Immature natural killer cell (primary cell): ENCODE results near the gene ASB9. TPM values are rescaled to one million over a fixed set of nuclear protein-coding genes. Genes with fewer than 3 reads are reported as not detected.
A peak's percentile ranks its signal among the peaks of the same experiment; 100 is the strongest.
"Not testable (repeated sequence)": the region's sequence is repeated elsewhere in the genome, so short reads cannot be mapped to it uniquely, and the experiment has no call there.

Experiments used
- DNase-seq, 3 donors: peaks; one replicate each; pipeline ENCODE4 v3.0.0; 2022; ENCODE audit warnings: mixed read lengths in 1 of 3
- H3K27ac Mint-ChIP-seq, 6 donors: one replicate each; pipeline ENCODE4 v1.8.0; 2020; ENCODE audit warnings: mixed read lengths in 6 of 6, mild to moderate bottlenecking in 5 of 6, inconsistent platforms in 4 of 6, moderate library complexity in 3 of 6
- H3K27me3 Mint-ChIP-seq, 3 donors: one replicate each; pipeline ENCODE4 v1.8.0; 2020 to 2021; ENCODE audit warnings: low read depth in 3 of 3, mild to moderate bottlenecking in 3 of 3, mixed read lengths in 3 of 3, moderate library complexity in 3 of 3, inconsistent platforms in 1 of 3
- H3K36me3 Mint-ChIP-seq, 3 donors: one replicate each; pipeline ENCODE4 v1.8.0; 2020; ENCODE audit warnings: mixed read lengths in 3 of 3, inconsistent platforms in 2 of 3, mild to moderate bottlenecking in 2 of 3
- H3K4me1 Mint-ChIP-seq, 2 donors: one replicate each; pipeline ENCODE4 v1.8.0; 2020; ENCODE audit warnings: inconsistent platforms in 2 of 2, mild to moderate bottlenecking in 2 of 2, mixed read lengths in 2 of 2, moderate library complexity in 1 of 2
- H3K4me3 Mint-ChIP-seq, 5 donors: one replicate each; pipeline ENCODE4 v1.8.0; 2020; ENCODE audit warnings: mild to moderate bottlenecking in 5 of 5, mixed read lengths in 5 of 5, inconsistent platforms in 3 of 5, moderate library complexity in 3 of 5
- H3K9me3 Mint-ChIP-seq, 6 donors: one replicate each; pipeline ENCODE4 v1.8.0; 2020; ENCODE audit warnings: mild to moderate bottlenecking in 6 of 6, mixed read lengths in 6 of 6, inconsistent platforms in 4 of 6, moderate library complexity in 3 of 6
- polyA plus RNA-seq, 3 donors: library from polyadenylated mRNA; unstranded; fragments of 300-500 nt; fragmentation: Illumina TruSeq; gene quantifications; one replicate each; pipeline ENCODE4 v1.2.3, GENCODE V29; 2021

ASB9 gene
- polyA plus RNA-seq, 3 donors from 2014 or later, result 0.34 TPM; not detected in 2

DNA sequence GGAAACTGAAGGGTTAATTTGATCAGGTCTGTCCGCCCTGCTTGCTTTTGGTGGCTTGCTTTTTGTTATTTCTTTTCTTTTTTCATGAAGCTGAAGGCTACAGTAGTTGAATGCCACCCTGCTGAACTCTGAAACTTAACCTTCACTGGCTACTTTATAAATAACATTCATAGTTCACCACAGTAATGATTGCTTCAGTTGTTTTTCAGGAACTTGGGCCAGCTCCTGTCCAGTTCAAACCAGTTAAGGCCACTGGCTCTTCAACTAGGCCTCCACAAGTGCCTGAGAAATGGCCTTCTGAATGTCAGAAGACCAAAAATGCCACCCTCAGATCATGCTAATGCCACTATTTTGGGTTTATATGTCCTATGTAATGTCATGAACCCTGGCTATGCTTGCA lies 7.7 kb upstream of the ASB9 start:
- Mint-ChIP-seq H3K4me1 (no peaks in the 10 kb centered on the region), H3K27ac (no peak overlapping the region), H3K9me3 (no peaks in the 10 kb centered on the region), H3K27me3 (peaks cover 0 to 3% (median 3%) of the 10 kb centered on the region in 3 donors), H3K36me3 (no peaks in the 10 kb centered on the region), H3K4me3 (no peak overlapping the region)
- no peak for DNase-seq

DNA sequence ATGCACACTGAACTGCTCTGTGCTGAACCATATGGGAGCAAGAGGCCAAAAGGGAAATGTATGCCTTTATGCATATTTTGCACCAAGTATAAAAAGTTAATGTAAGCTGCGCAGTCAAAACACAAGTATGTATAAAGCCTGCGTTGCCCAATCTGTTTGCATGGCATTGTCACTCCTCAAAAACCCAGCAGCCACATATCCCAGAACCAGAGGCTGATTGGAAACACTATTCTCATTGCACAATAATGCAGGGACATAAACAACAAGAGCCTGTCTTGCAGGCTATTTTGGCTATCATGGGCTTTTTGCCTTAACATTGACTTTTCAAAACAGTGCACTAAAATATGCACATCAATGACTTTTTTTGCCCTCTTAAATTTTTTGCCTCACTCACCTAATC lies 5.1 kb upstream of the ASB9 start:
- Mint-ChIP-seq H3K36me3 (no peaks in the 10 kb centered on the region), H3K4me3 (no peak overlapping the region), H3K27ac (no peak overlapping the region), H3K4me1 (no peaks in the 10 kb centered on the region), H3K9me3 (no peaks in the 10 kb centered on the region), H3K27me3 (no peaks in the 10 kb centered on the region)
- no peak for DNase-seq

GRCh38 chrX:15273275-15273674 lies 3.4 kb upstream of the ASB9 start:
- not testable (repeated sequence) for H3K4me1 Mint-ChIP-seq, DNase-seq, H3K36me3 Mint-ChIP-seq, H3K27me3 Mint-ChIP-seq, H3K9me3 Mint-ChIP-seq, H3K27ac Mint-ChIP-seq, H3K4me3 Mint-ChIP-seq

DNA sequence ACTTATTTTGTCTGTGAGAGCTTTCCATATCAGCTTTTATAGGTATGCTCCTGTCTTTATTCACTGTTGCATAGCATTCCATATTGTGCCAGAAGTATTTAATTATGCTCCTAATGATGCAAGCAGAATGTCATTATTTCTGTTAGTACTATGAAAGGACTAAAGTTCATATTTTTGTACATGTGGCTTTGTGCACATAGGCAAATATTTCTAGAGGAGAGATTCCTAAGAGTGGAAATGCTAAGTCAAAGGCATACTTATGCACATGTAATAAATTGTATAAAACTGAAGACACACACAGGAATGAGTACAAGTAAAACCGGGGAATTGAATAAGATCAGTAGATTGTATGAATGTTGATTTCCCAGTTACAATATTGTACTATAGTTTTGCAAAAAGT lies 1.9 kb upstream of the ASB9 start:
- H3K36me3 Mint-ChIP-seq, result no peaks in the 10 kb centered on the region
- no peaks in the 10 kb centered on the region for H3K27me3 Mint-ChIP-seq
- no peak for DNase-seq
- H3K4me1 Mint-ChIP-seq, result no peaks in the 10 kb centered on the region
- no peaks in the 10 kb centered on the region for H3K9me3 Mint-ChIP-seq
- no peak overlapping the region for H3K27ac Mint-ChIP-seq
- H3K4me3 Mint-ChIP-seq, result no peak overlapping the region

- Mint-ChIP-seq H3K27ac (no peak overlapping the region), H3K4me3 (no peak overlapping the region), H3K36me3 (no peaks in the 10 kb centered on the region), H3K27me3 (no peaks in the 10 kb centered on the region), H3K4me1 (no peaks in the 10 kb centered on the region), H3K9me3 (no peaks in the 10 kb centered on the region)
- no peak for DNase-seq
These were observed 763 bp downstream of the ASB9 start for GRCh38 chrX:15269120-15269519.

DNA sequence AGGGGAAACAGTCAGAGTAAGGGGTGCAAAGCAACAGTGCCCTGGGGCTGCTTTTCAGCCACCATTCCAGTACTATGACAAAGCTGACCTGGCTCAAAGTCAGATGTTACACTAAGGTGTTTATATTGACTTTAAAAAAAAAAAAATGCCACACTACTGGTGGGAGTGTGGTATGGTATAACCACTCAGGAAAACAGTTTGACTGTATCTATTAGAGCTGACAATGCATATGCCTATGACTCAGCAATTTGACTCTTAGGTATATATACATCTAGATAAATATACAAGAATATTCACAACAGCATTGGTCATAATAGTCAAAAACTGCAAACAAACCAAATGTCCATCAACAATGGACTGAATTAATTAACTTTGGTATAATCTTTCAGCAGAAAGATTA lies 15.0 kb downstream of the ASB9 start:
- Mint-ChIP-seq H3K36me3 (no peaks in the 10 kb centered on the region), H3K27me3 (peaks cover 0 to 7% (median 2%) of the 10 kb centered on the region in 3 donors), H3K27ac (no peak overlapping the region), H3K4me3 (no peak overlapping the region), H3K9me3 (no peaks in the 10 kb centered on the region), H3K4me1 (no peaks in the 10 kb centered on the region)
- no peak for DNase-seq

- H3K4me1 Mint-ChIP-seq, result no peaks in the 10 kb centered on the region
These were observed 24.0 kb downstream of the ASB9 start for GRCh38 chrX:15245896-15246295.

DNA sequence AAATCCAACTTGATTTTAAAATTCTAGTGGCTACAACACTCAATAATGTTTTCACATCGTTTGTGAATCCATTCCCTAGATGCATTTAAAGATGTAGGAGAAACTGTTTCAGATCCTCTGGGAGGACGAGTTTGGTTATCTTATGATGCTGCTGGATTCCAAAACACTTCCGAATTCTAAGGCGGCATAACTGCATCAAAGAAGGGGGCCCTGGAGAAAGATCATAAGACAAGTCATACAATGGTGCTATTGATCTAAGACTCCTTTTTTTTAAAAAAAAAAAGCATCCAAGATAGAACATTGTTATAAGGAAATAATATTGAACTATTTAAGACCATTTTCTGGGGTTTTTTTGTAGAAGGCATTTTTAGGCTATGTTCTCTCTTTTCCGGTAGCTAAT lies 25.5 kb downstream of the ASB9 start:
- no peaks in the 10 kb centered on the region for H3K36me3 Mint-ChIP-seq
- no peak for DNase-seq
- no peaks in the 10 kb centered on the region for H3K4me1 Mint-ChIP-seq
- H3K9me3 Mint-ChIP-seq, result no peaks in the 10 kb centered on the region
- H3K4me3 Mint-ChIP-seq, result no peak overlapping the region
- no peak overlapping the region for H3K27ac Mint-ChIP-seq
- peaks cover 0 to 4% (median 3%) of the 10 kb centered on the region in 3 donors for H3K27me3 Mint-ChIP-seq

More at GRCh38 chrX:15245896-15246295, 24.0 kb downstream of the ASB9 start:
- Mint-ChIP-seq H3K36me3 (no peaks in the 10 kb centered on the region), H3K27ac (no peak overlapping the region), H3K27me3 (peaks cover 0 to 4% (median 2%) of the 10 kb centered on the region in 3 donors), H3K4me3 (no peak overlapping the region), H3K9me3 (no peaks in the 10 kb centered on the region)
- no peak for DNase-seq

- H3K4me3 Mint-ChIP-seq, result no peak overlapping the region
- peak in 2 of 3 donors; percentile 14 to 23 for DNase-seq
- H3K27me3 Mint-ChIP-seq, result peaks cover 0 to 4% (median 0%) of the 10 kb centered on the region in 3 donors
- H3K9me3 Mint-ChIP-seq, result no peaks in the 10 kb centered on the region
- H3K36me3 Mint-ChIP-seq, result no peaks in the 10 kb centered on the region
- H3K27ac Mint-ChIP-seq, result no peak overlapping the region
- H3K4me1 Mint-ChIP-seq, result no peaks in the 10 kb centered on the region
These were observed 26.9 kb downstream of the ASB9 start for GRCh38 chrX:15242899-15243555.

- Mint-ChIP-seq H3K9me3 (peaks cover 0 to under 1% (median 0%) of the 10 kb centered on the region in 6 donors), H3K27ac (no peak overlapping the region), H3K4me3 (no peak overlapping the region), H3K36me3 (no peaks in the 10 kb centered on the region), H3K27me3 (peaks cover 0 to 4% (median 0%) of the 10 kb centered on the region in 3 donors), H3K4me1 (no peaks in the 10 kb centered on the region)
- DNase-seq, result no peak
These were observed 28.6 kb downstream of the ASB9 start for GRCh38 chrX:15241301-15241700.

DNA sequence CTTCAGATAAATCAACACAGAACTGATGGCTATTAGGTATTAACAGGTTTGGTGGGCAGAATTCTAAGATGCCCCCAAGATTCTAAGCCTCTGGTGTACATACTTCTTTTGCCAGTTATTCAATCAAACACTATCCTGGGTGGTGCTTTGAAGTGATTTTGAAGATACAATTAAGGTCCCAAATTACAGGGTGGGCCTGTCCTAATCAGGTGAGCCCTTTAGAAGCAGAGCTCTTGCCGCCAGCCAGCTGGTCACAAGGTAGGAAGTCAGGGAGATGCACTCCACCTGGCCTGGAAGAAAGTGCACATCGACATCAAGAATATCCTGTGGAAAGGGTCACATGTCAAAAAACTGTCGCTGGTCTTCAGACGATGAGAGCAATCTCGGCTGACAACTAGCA lies 29.5 kb downstream of the ASB9 start:
- DNase-seq, result no peak
- Mint-ChIP-seq H3K27me3 (peaks cover 0 to 2% (median 0%) of the 10 kb centered on the region in 3 donors), H3K9me3 (peaks cover 0 to 2% (median 0%) of the 10 kb centered on the region in 6 donors), H3K4me1 (no peaks in the 10 kb centered on the region), H3K36me3 (no peaks in the 10 kb centered on the region), H3K4me3 (no peak overlapping the region), H3K27ac (no peak overlapping the region)

DNA sequence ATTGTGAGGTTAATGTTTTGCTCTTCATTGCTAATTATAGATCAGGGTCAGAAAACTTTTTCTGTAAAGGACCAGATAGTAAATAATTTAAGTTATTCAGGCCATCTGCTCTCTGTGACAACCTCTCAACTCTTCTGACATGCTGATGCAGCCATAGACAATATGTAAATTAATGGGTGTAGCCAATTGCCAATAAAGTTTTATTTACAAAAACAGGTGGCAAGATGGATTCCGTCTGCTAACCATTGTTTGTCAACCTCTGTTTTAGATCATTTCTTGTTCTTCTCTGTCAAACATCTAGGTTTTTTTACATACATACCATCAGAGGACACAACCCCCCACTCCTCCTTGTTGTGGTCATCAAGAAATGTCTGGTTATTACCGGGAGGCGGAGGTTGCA lies 33.7 kb downstream of the ASB9 start:
- Mint-ChIP-seq H3K4me3 (no peak overlapping the region), H3K9me3 (peaks cover 0 to 2% (median 0%) of the 10 kb centered on the region in 6 donors), H3K36me3 (no peaks in the 10 kb centered on the region), H3K4me1 (no peaks in the 10 kb centered on the region), H3K27ac (no peak overlapping the region), H3K27me3 (peaks cover 0 to 6% (median 1%) of the 10 kb centered on the region in 3 donors)
- no peak for DNase-seq

- Mint-ChIP-seq H3K27me3 (peaks cover 0 to 6% (median 1%) of the 10 kb centered on the region in 3 donors), H3K36me3 (no peaks in the 10 kb centered on the region), H3K4me3 (no peak overlapping the region), H3K4me1 (no peaks in the 10 kb centered on the region), H3K27ac (no peak overlapping the region), H3K9me3 (peaks cover 0 to 2% (median 0%) of the 10 kb centered on the region in 6 donors)
- no peak for DNase-seq
These were observed 34.9 kb downstream of the ASB9 start for GRCh38 chrX:15235001-15235400.

DNA sequence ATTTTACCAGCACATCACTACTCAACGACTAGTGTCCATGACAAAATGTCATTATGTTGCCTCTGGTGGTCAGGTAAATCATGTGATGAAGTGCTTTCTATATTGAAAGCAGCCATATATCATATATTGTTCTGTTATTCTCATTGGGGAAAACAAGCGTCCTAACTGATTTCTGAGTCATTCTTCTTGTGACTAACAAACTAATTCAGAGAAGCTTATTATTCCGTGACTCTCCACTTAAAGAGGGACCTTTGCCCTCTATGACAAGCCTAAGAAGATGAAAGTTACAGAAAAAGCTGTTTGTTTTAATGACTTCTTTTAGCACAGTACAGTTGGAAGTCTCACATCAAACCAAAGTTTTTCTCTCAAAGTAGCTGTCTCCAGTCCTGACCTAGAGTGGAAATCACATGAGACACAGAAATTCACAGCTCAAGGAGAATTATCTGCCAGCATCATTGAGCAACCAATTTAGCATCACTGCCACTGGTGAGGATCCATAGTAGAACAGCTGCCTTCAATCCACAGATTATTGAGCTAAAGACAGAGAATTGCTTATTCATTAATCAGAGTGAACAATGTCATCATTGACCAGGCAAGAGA lies 36.4 kb downstream of the ASB9 start:
- H3K27ac Mint-ChIP-seq, result no peak overlapping the region
- H3K4me1 Mint-ChIP-seq, result no peaks in the 10 kb centered on the region
- H3K27me3 Mint-ChIP-seq, result peaks cover 0 to 6% (median 1%) of the 10 kb centered on the region in 3 donors
- no peak overlapping the region for H3K4me3 Mint-ChIP-seq
- no peaks in the 10 kb centered on the region for H3K36me3 Mint-ChIP-seq
- no peak for DNase-seq
- peaks cover 0 to 2% (median 0%) of the 10 kb centered on the region in 6 donors for H3K9me3 Mint-ChIP-seq

DNA sequence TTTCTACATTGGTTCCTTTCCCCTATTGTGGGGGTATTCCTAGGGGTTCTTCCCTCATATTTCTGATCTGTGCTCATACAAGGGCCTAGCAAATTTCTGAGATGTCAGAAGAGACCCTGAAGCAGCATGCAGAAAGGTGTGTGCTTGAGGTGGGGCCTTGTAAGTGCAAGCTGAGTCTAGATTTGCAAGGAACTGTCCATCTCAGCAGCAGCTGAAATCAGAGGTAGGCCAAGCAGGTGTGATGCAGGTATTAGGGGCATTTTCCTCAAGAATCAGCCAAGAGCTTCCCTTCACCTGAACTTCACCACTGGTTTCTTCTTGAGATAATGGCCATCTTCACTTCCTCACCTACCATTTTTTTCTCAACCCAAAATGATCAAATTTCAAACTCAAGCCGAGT lies 45.1 kb downstream of the ASB9 start:
- Mint-ChIP-seq H3K9me3 (no peaks in the 10 kb centered on the region), H3K4me1 (no peaks in the 10 kb centered on the region), H3K36me3 (peaks cover 0 to 4% (median 0%) of the 10 kb centered on the region in 3 donors), H3K4me3 (no peak overlapping the region), H3K27me3 (peaks cover 0 to 2% (median 2%) of the 10 kb centered on the region in 3 donors), H3K27ac (no peak overlapping the region)
- no peak for DNase-seq
